Duodenal mucosa (tissue), 2 donors: ENCODE data around the gene NRIP3.
"Not testable (repeated sequence)": the region's sequence is repeated elsewhere in the genome, so short reads cannot be mapped to it uniquely, and the experiment has no call there.

Experiments used
- H3K27ac ChIP-seq: one replicate; pipeline ENCODE4 v1.7.0; 2013; ENCODE audit warnings: low read depth, low read length
- H3K27me3 ChIP-seq, 2 donors: one replicate each; pipeline ENCODE4 v1.7.0; 2013; ENCODE audit warnings: low read length in 2 of 2, control low read depth in 1 of 2; ENCODE audit not compliant: insufficient read depth in 2 of 2, control insufficient read depth in 1 of 2
- H3K36me3 ChIP-seq, 2 donors: one replicate each; pipeline ENCODE4 v1.7.0; 2013; ENCODE audit warnings: low read length in 2 of 2, control low read depth in 1 of 2; ENCODE audit not compliant: insufficient read depth in 2 of 2, control insufficient read depth in 1 of 2
- H3K4me1 ChIP-seq, 2 donors: one replicate each; pipeline ENCODE4 v1.7.0; 2013; ENCODE audit warnings: low read length in 2 of 2, control low read depth in 1 of 2; ENCODE audit not compliant: insufficient read depth in 2 of 2, control insufficient read depth in 1 of 2
- H3K4me3 ChIP-seq, 2 donors: one replicate each; pipeline ENCODE4 v1.7.0; 2013; ENCODE audit warnings: low read length in 2 of 2, low read depth in 1 of 2
- H3K9ac ChIP-seq, 2 donors: one replicate each; pipeline ENCODE4 v1.7.0; 2013; ENCODE audit warnings: low read length in 2 of 2, low read depth in 1 of 2
- H3K9me3 ChIP-seq, 2 donors: one replicate each; pipeline ENCODE4 v1.7.0; 2013; ENCODE audit warnings: low read length in 2 of 2, control low read depth in 1 of 2; ENCODE audit not compliant: control insufficient read depth in 1 of 2

Gene NRIP3

GRCh38 chr11:9017773-9018172, 14.0 kb upstream of the NRIP3 start:
- Histone ChIP-seq H3K4me1 (peaks cover 0 to 3% of the 10 kb centered on the region in 2 donors), H3K36me3 (no peaks in the 10 kb centered on the region), H3K27ac (no peak overlapping the region), H3K9ac (no peak overlapping the region), H3K4me3 (no peak overlapping the region), H3K9me3 (no peaks in the 10 kb centered on the region), H3K27me3 (no peaks in the 10 kb centered on the region)

GRCh38 chr11:9016916-9017642, 13.3 kb upstream of the NRIP3 start:
- peaks cover 0 to 3% of the 10 kb centered on the region in 2 donors for H3K4me1 ChIP-seq
- H3K36me3 ChIP-seq = no peaks in the 10 kb centered on the region
- H3K9me3 ChIP-seq = no peaks in the 10 kb centered on the region
- H3K27ac ChIP-seq = no peak overlapping the region
- no peak overlapping the region for H3K9ac ChIP-seq
- no peaks in the 10 kb centered on the region for H3K27me3 ChIP-seq
- no peak overlapping the region for H3K4me3 ChIP-seq

- H3K4me3 ChIP-seq = no peak overlapping the region
- peaks cover 0 to 3% of the 10 kb centered on the region in 2 donors for H3K4me1 ChIP-seq
- no peak overlapping the region for H3K9ac ChIP-seq
- H3K27ac ChIP-seq = no peak overlapping the region
- no peaks in the 10 kb centered on the region for H3K36me3 ChIP-seq
- H3K9me3 ChIP-seq = no peaks in the 10 kb centered on the region
- H3K27me3 ChIP-seq = no peaks in the 10 kb centered on the region
Measured at GRCh38 chr11:9015677-9016076, 11.9 kb upstream of the NRIP3 start.

- Histone ChIP-seq H3K27ac (no peak overlapping the region), H3K36me3 (no peaks in the 10 kb centered on the region), H3K9me3 (no peaks in the 10 kb centered on the region), H3K4me3 (no peak overlapping the region), H3K9ac (no peak overlapping the region), H3K4me1 (peaks cover 0 to 3% of the 10 kb centered on the region in 2 donors), H3K27me3 (no peaks in the 10 kb centered on the region)
Measured at GRCh38 chr11:9014826-9015225, 11.0 kb upstream of the NRIP3 start.

GRCh38 chr11:9013373-9013772, 9.6 kb upstream of the NRIP3 start:
- no peaks in the 10 kb centered on the region for H3K36me3 ChIP-seq
- no peaks in the 10 kb centered on the region for H3K27me3 ChIP-seq
- H3K4me1 ChIP-seq = peaks cover 0 to 3% of the 10 kb centered on the region in 2 donors
- H3K27ac ChIP-seq = no peak overlapping the region
- H3K9me3 ChIP-seq = no peaks in the 10 kb centered on the region
- H3K4me3 ChIP-seq = no peak overlapping the region
- no peak overlapping the region for H3K9ac ChIP-seq

GRCh38 chr11:9009538-9009937, 5.7 kb upstream of the NRIP3 start:
- H3K4me3 ChIP-seq, H3K27ac ChIP-seq, H3K36me3 ChIP-seq, H3K9ac ChIP-seq, H3K27me3 ChIP-seq, H3K4me1 ChIP-seq, H3K9me3 ChIP-seq: not testable (repeated sequence)

- H3K36me3 ChIP-seq = no peaks in the 10 kb centered on the region
- peaks cover 0 to under 1% of the 10 kb centered on the region in 2 donors for H3K4me1 ChIP-seq
- H3K4me3 ChIP-seq = no peak overlapping the region
- peaks cover 11 to 13% of the 10 kb centered on the region in 2 donors for H3K27me3 ChIP-seq
- H3K9ac ChIP-seq = no peak overlapping the region
- no peaks in the 10 kb centered on the region for H3K9me3 ChIP-seq
- no peak overlapping the region for H3K27ac ChIP-seq
Measured at GRCh38 chr11:9008661-9009060, 4.9 kb upstream of the NRIP3 start.

- Histone ChIP-seq H3K4me1 (peaks cover 5 to 7% of the 10 kb centered on the region in 2 donors), H3K4me3 (no peak overlapping the region), H3K27ac (no peak overlapping the region), H3K9ac (no peak overlapping the region), H3K9me3 (no peaks in the 10 kb centered on the region), H3K36me3 (no peaks in the 10 kb centered on the region), H3K27me3 (peaks cover 17 to 19% of the 10 kb centered on the region in 2 donors)
Measured at GRCh38 chr11:9008011-9008550, 4.3 kb upstream of the NRIP3 start.

GRCh38 chr11:9005087-9005486, 1.3 kb upstream of the NRIP3 start:
- peaks cover 30 to 34% of the 10 kb centered on the region in 2 donors for H3K27me3 ChIP-seq
- no peak overlapping the region for H3K4me3 ChIP-seq
- H3K4me1 ChIP-seq = peaks cover 8 to 11% of the 10 kb centered on the region in 2 donors
- no peak overlapping the region for H3K27ac ChIP-seq
- H3K9me3 ChIP-seq = no peaks in the 10 kb centered on the region
- H3K36me3 ChIP-seq = no peaks in the 10 kb centered on the region
- H3K9ac ChIP-seq = no peak overlapping the region

- Histone ChIP-seq H3K27me3 (peaks cover 30 to 35% of the 10 kb centered on the region in 2 donors), H3K36me3 (no peaks in the 10 kb centered on the region), H3K4me1 (peaks cover 8 to 11% of the 10 kb centered on the region in 2 donors), H3K9ac (no peak overlapping the region), H3K9me3 (no peaks in the 10 kb centered on the region), H3K4me3 (peak overlapping the region; percentile 70), H3K27ac (no peak overlapping the region)
Measured at GRCh38 chr11:9004183-9004926, 554 bp upstream of the NRIP3 start.
